Heart right ventricle (tissue), 16 donors: ENCODE measurements around the gene CCDC126. TPM values are rescaled to one million over a fixed set of nuclear protein-coding genes. Genes with fewer than 3 reads are reported as not detected.

Experiments used
- ATAC-seq, 8 donors: fragments of 200-7000 bp; cut with Tn5 transposase; one replicate each; pipeline ENCODE4 v1.9.1; 2020; ENCODE audit warnings: mild to moderate bottlenecking in 8 of 8, moderate library complexity in 8 of 8, moderate number of reproducible peaks in 1 of 8
- DNase-seq, 2 donors: peaks; one replicate each; pipeline ENCODE4 v3.0.0-alpha.2; 2020
- H3K27ac ChIP-seq, 10 donors: fragments of 200-600 bp; sonication (generic) in 2 of 10; one replicate each; pipeline versions ENCODE4 v1.5.0 to v1.8.0; 2020 to 2022; ENCODE audit warnings: mild to moderate bottlenecking in 3 of 10
- H3K27me3 ChIP-seq, 7 donors: fragments of 200-600 bp; one replicate each; pipeline ENCODE4 v1.8.0; 2021 to 2022; ENCODE audit warnings: mild to moderate bottlenecking in 2 of 7
- H3K36me3 ChIP-seq, 9 donors: fragments of 200-600 bp; sonication (generic) in 1 of 9; one replicate each; pipeline versions ENCODE4 v1.5.0 to v1.8.0; 2020 to 2022; ENCODE audit warnings: mild to moderate bottlenecking in 2 of 9
- H3K4me1 ChIP-seq, 9 donors: fragments of 200-600 bp; sonication (generic) in 1 of 9; one replicate each; pipeline versions ENCODE4 v1.5.0 to v1.8.0; 2020 to 2022; ENCODE audit warnings: mild to moderate bottlenecking in 4 of 9
- H3K4me3 ChIP-seq, 10 donors: fragments of 200-600 bp; sonication (generic) in 2 of 10; one replicate each; pipeline versions ENCODE4 v1.5.0 to v1.8.0; 2020 to 2022; ENCODE audit warnings: mild to moderate bottlenecking in 7 of 10, moderate library complexity in 2 of 10
- H3K9me3 ChIP-seq, 11 donors: fragments of 200-600 bp in 10 of 11; sonication (generic) in 2 of 11; one replicate each; pipeline versions ENCODE4 v1.5.0 to v1.8.0; 2013 to 2022; ENCODE audit warnings: mild to moderate bottlenecking in 2 of 11, control low read depth in 1 of 11, moderate library complexity in 1 of 11
- CTCF ChIP-seq, 9 donors: fragments of 200-600 bp; sonication (generic) in 2 of 9; IDR thresholded peaks; one replicate each; pipeline versions ENCODE4 v1.5.0 to v1.8.0; 2021 to 2022; ENCODE audit warnings: antibody characterized with exemption in 9 of 9, mild to moderate bottlenecking in 5 of 9, moderate library complexity in 1 of 9
- WGBS, 2 donors: extraction: QIAGEN DNeasy Blood & Tissue Kit; methylation state at CpG; one replicate each; pipeline ENCODE4 v1.1.7; 2013; ENCODE audit warnings: inconsistent platforms in 1 of 2; 5-methylcytosine and 5-hydroxymethylcytosine counted together
- intact Hi-C, 10 donors: fragments of 100-400 bp; cut with DNase I; formaldehyde crosslinking; loops; one replicate each; pipeline versions ENCODE4 v1.11.1 to v1.14.2; 2022
- polyA plus RNA-seq, 2 donors: library from polyadenylated mRNA; stranded (reverse); fragments of 200-250 nt; gene quantifications; one replicate each; pipeline ENCODE4 v1.2.3, GENCODE V29; 2013
- total RNA-seq, 10 donors: library from RNA; stranded (reverse); fragmentation: NEBNext Ultra II Directional in 3 of 10; extraction: Animal tissue kit (Norgen Biotek cat#: 25700) in 3 of 10; gene quantifications; one replicate each; pipeline versions ENCODE4 v1.2.1 to v1.2.4, GENCODE V29; 2021 to 2023
- donor health status: Arrhythmogenic right ventricular cardiomyopathy.
- donor health status: ischemic (EF 13 %, LVEDD 7.1; RV severe dilation, severe dysfunction).
- donor health status: healthy with polysubstance abuse.
- donor health status: DM: no; HTN: yes; CAD: no.
- donor health status: DM: no; HTN: no; CAD: no.
- donor health status: ischemic (EF 25% LVEDD 6.9; RV normal size, moderate dysfunction).
- donor health status: ischemic (EF 25% LVEDD 5.7; RV mildly dilated, moderate dysfunction).
- donor health status: healthy.
- donor health status: DM: yes; HTN: yes; CAD: no.
- donor health status: Ischemic cardiomyopathy.
- donor health status: ischemic (EF 35%, LVEDD 5.7; RV mildly dilated, moderate dysfunction).
- donor health status: nonischemic (EF 11% LVEDD 7.7; RV severe dilation, severe dysfunction).
- donor health status: DM: yes; HTN: yes; CAD: no.
- donor health status: PGD.
- donor health status: ischemic (EF 29% LVEDD 5.4; RV normal size, mild dysfunction).
- donor health status: nonischemic (EF 23%, LVEDD 6.1; RV moderate dilation, normal function).

CCDC126 gene
- total and polyA plus RNA-seq, 12 donors = 2.9 to 11.9 (median 8.7) TPM

- 84 to 90% methylated on average over 4 of the region's 4 CpGs for WGBS, 2 donors
- H3K4me3 ChIP-seq = no peak overlapping the region
- TF ChIP-seq CTCF (IDR thresholded peaks at IDR 0.05) = no peak
- no peaks in the 10 kb centered on the region for H3K36me3 ChIP-seq
- H3K4me1 ChIP-seq = peaks cover 0 to 22% (median 5%) of the 10 kb centered on the region in 9 donors
- DNase-seq = no peak
- H3K9me3 ChIP-seq = no peaks in the 10 kb centered on the region
- no peaks in the 10 kb centered on the region for H3K27me3 ChIP-seq
- intact Hi-C loops = no loop called here
- no peak overlapping the region for H3K27ac ChIP-seq
- no peak for ATAC-seq
Measured at GRCh38 chr7:23603632-23604295, 6.6 kb downstream of the CCDC126 start.

DNA sequence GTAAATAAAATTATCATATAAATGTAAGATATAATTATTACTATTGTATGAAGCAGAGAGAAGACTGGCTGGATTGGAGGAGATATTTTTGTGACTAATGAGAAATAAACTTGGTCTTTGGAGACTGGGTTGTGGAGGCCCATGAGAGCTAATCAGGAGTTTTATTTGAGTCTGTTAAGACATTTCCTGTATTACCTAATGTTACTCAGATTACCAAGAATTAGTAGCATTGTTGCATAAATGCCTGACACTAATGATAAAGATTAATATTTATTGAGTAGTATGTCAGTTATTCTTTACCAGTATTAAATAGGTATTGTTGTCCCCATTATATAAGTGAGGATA lies 7.1 kb downstream of the CCDC126 start:
- no peak for DNase-seq
- peaks cover 0 to 17% (median under 1%) of the 10 kb centered on the region in 9 donors for H3K4me1 ChIP-seq
- intact Hi-C loops = no loop called here
- H3K27me3 ChIP-seq = no peaks in the 10 kb centered on the region
- no peak for TF ChIP-seq CTCF (IDR thresholded peaks at IDR 0.05)
- no peak overlapping the region for H3K27ac ChIP-seq
- H3K4me3 ChIP-seq = no peak overlapping the region
- H3K36me3 ChIP-seq = no peaks in the 10 kb centered on the region
- H3K9me3 ChIP-seq = no peaks in the 10 kb centered on the region
- ATAC-seq = no peak

GRCh38 chr7:23607130-23607529 lies 9.9 kb downstream of the CCDC126 start:
- no peak for TF ChIP-seq CTCF (IDR thresholded peaks at IDR 0.05)
- peaks cover 0 to 7% (median 0%) of the 10 kb centered on the region in 9 donors for H3K4me1 ChIP-seq
- H3K9me3 ChIP-seq = no peaks in the 10 kb centered on the region
- intact Hi-C loops = no loop called here
- peaks cover 0 to 14% (median 3%) of the 10 kb centered on the region in 9 donors for H3K36me3 ChIP-seq
- ATAC-seq = no peak
- H3K27ac ChIP-seq = no peak overlapping the region
- DNase-seq = no peak
- no peak overlapping the region for H3K4me3 ChIP-seq
- H3K27me3 ChIP-seq = no peaks in the 10 kb centered on the region

DNA sequence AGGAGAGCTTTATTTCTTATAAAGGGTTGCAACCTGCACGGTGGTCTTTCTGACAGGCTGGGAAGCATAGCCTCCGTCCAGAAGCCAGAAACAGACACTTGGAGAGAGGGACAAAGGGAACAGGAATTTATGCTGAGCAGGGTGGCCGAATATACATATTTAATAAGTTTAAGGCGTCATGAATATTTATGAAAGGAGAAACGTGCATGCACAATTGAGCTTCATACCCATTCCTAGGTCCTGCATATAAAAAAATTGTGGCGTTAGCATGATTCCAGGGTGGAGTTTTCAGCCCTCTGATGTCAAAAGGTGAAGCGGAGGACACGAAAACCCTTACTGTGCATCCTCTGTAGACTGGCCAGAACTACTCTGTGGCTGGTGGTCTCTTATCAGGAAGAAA lies 10.7 kb downstream of the CCDC126 start:
- Histone ChIP-seq H3K4me3 (no peak overlapping the region), H3K4me1 (peaks cover 0 to 7% (median 0%) of the 10 kb centered on the region in 9 donors), H3K9me3 (no peaks in the 10 kb centered on the region), H3K27ac (no peak overlapping the region), H3K36me3 (peaks cover 0 to 20% (median 3%) of the 10 kb centered on the region in 9 donors), H3K27me3 (no peaks in the 10 kb centered on the region)
- no peak for ATAC-seq
- DNase-seq = no peak
- intact Hi-C loops = no loop called here
- WGBS, 2 donors = 94 to 96% methylated on average over 8 of the region's 8 CpGs
- TF ChIP-seq CTCF (IDR thresholded peaks at IDR 0.05) = no peak
